Stomach (tissue), 9 donors: ENCODE results near the gene ZNF414. TPM values are rescaled to one million over a fixed set of nuclear protein-coding genes. Genes with fewer than 3 reads are reported as not detected.

Experiments
- DNase-seq, 2 donors: peaks; one replicate each; pipeline versions ENCODE4 v3.0.0 to v3.0.0-alpha.2; 2013 to 2019
- H3K27ac ChIP-seq, 5 donors: fragments of 200-600 bp in 4 of 5; sonication (generic) in 4 of 5; one replicate each; pipeline ENCODE4 v1.5.1; 2013 to 2019; ENCODE audit warnings: mild to moderate bottlenecking in 1 of 5, moderate library complexity in 1 of 5
- H3K27me3 ChIP-seq, 3 donors: fragments of 200-600 bp; sonication (generic); one replicate each; pipeline ENCODE4 v1.5.1; 2017 to 2019; ENCODE audit warnings: mixed run types in 1 of 3
- H3K36me3 ChIP-seq, 4 donors: fragments of 200-600 bp; sonication (generic); 1 replicate in 3 of 4; 2 replicates in 1 of 4; pipeline ENCODE4 v1.5.1; 2016 to 2019
- H3K4me1 ChIP-seq, 4 donors: fragments of 200-600 bp; sonication (generic); one replicate each; pipeline ENCODE4 v1.5.1; 2016 to 2019
- H3K4me3 ChIP-seq, 4 donors: fragments of 200-600 bp; sonication (generic) in 3 of 4; one replicate each; pipeline ENCODE4 v1.5.1; 2016 to 2019; ENCODE audit warnings: mild to moderate bottlenecking in 1 of 4
- H3K9me3 ChIP-seq, 4 donors: fragments of 200-600 bp; sonication (generic); one replicate each; pipeline ENCODE4 v1.5.1; 2016 to 2019
- CTCF ChIP-seq, 7 experiments: fragments of 450-650 bp in 4 of 7; fragments of 200-600 bp in 3 of 7; sonication (generic) in 3 of 7; IDR thresholded peaks; one replicate each; pipeline ENCODE4 v1.5.1; 2016 to 2019; ENCODE audit warnings: antibody characterized with exemption in 7 of 7, control low read depth in 2 of 7, mild to moderate bottlenecking in 1 of 7
- EP300 ChIP-seq: sonication (generic); formaldehyde crosslinking; IDR thresholded peaks from one replicate; pipeline ENCODE4 v1.6.1; 2017; ENCODE audit warnings: antibody characterized with exemption
- POLR2A ChIP-seq, 4 donors: fragments of 450-650 bp; IDR thresholded peaks; one replicate each; pipeline ENCODE4 v1.6.1; 2016; ENCODE audit warnings: antibody characterized with exemption in 4 of 4, control low read depth in 2 of 4, mild to moderate bottlenecking in 1 of 4, moderate library complexity in 1 of 4
- POLR2AphosphoS5 ChIP-seq, 3 donors: sonication (generic); formaldehyde crosslinking; IDR thresholded peaks; one replicate each; pipeline ENCODE4 v1.6.1; 2016; ENCODE audit warnings: antibody characterized with exemption in 3 of 3
- WGBS, 5 donors: extraction: QIAGEN DNeasy Blood & Tissue Kit in 3 of 5; methylation state at CpG; one replicate each; pipeline versions ENCODE4 v1.1.5 to v1.1.7; 2013 to 2018; 5-methylcytosine and 5-hydroxymethylcytosine counted together
- intact Hi-C: fragments of 100-400 bp; cut with DNase I; formaldehyde crosslinking; loops from one replicate; pipeline ENCODE4 v1.15.1; 2023; ENCODE audit warnings: low total_unique reads
- polyA plus RNA-seq, 3 donors: library from polyadenylated mRNA; stranded (reverse); fragments of 200-250 nt; gene quantifications; one replicate each; pipeline ENCODE4 v1.2.3, GENCODE V29; 2013
- total RNA-seq, 5 donors: library from RNA; depleted of rRNA; stranded (reverse); fragments of >200 nt; gene quantifications; one replicate each; pipeline versions ENCODE4 v1.1.0 to v1.2.3, GENCODE V29; 2014 to 2016
- donor health status: healthy with polysubstance abuse.
- donor health status: Bipolar disorder and iron deficiency.
- donor health status: healthy.

Gene ZNF414
- total and polyA plus RNA-seq, 8 donors: 1.8 to 32.7 (median 18.3) TPM

- 60 to 84% (median 78%) methylated on average over 2 of the region's 2 CpGs for WGBS, 5 donors
- TF ChIP-seq EP300: no peak
- no peak for TF ChIP-seq POLR2A (IDR thresholded peaks at IDR 0.05)
- TF ChIP-seq POLR2AphosphoS5 (IDR thresholded peaks at IDR 0.05): no peak
- no peak for TF ChIP-seq CTCF (IDR thresholded peaks at IDR 0.05)
- no peak overlapping the region for H3K4me3 ChIP-seq
- H3K9me3 ChIP-seq: no peaks in the 10 kb centered on the region
- H3K27ac ChIP-seq: no peak overlapping the region
- peaks cover 0 to 53% (median 22%) of the 10 kb centered on the region in 4 donors for H3K36me3 ChIP-seq
- DNase-seq: no peak
- intact Hi-C loops: no loop called here
- peaks cover 0 to 5% (median 0%) of the 10 kb centered on the region in 3 donors for H3K27me3 ChIP-seq
- H3K4me1 ChIP-seq: peaks cover 0 to 8% (median 4%) of the 10 kb centered on the region in 4 donors
These were observed 18.3 kb upstream of the ZNF414 start for GRCh38 chr19:8532225-8532624.

GRCh38 chr19:8531470-8531869 lies 17.5 kb upstream of the ZNF414 start:
- peaks cover 0 to 52% (median 26%) of the 10 kb centered on the region in 4 donors for H3K36me3 ChIP-seq
- no peak for TF ChIP-seq POLR2AphosphoS5 (IDR thresholded peaks at IDR 0.05)
- no peak for TF ChIP-seq POLR2A (IDR thresholded peaks at IDR 0.05)
- no peak for TF ChIP-seq CTCF (IDR thresholded peaks at IDR 0.05)
- no peak for TF ChIP-seq EP300

GRCh38 chr19:8530061-8530679 lies 16.2 kb upstream of the ZNF414 start:
- intact Hi-C loops: no loop called here
- H3K27me3 ChIP-seq: no peaks in the 10 kb centered on the region
- H3K9me3 ChIP-seq: no peaks in the 10 kb centered on the region
- peaks cover 0 to 17% (median 13%) of the 10 kb centered on the region in 4 donors for H3K4me1 ChIP-seq
- no peak overlapping the region for H3K4me3 ChIP-seq
- no peak overlapping the region for H3K27ac ChIP-seq
- no peak for DNase-seq
- 92 to 95% (median 94%) methylated on average over 34 to 35 of the region's 35 CpGs for WGBS, 5 donors
- H3K36me3 ChIP-seq: peaks cover 0 to 59% (median 28%) of the 10 kb centered on the region in 4 donors
- TF ChIP-seq EP300 (no peak), POLR2AphosphoS5 (IDR thresholded peaks at IDR 0.05) (no peak), POLR2A (IDR thresholded peaks at IDR 0.05) (no peak), CTCF (IDR thresholded peaks at IDR 0.05) (no peak)

More at GRCh38 chr19:8531470-8531869, 17.5 kb upstream of the ZNF414 start:
- intact Hi-C loops: no loop called here
- Histone ChIP-seq H3K4me3 (no peak overlapping the region), H3K27me3 (peaks cover 0 to 2% (median 0%) of the 10 kb centered on the region in 3 donors), H3K4me1 (peaks cover 0 to 16% (median 10%) of the 10 kb centered on the region in 4 donors), H3K27ac (no peak overlapping the region), H3K9me3 (no peaks in the 10 kb centered on the region)
- DNase-seq: no peak
- 84 to 93% (median 85%) methylated on average over 7 of the region's 7 CpGs for WGBS, 5 donors

GRCh38 chr19:8529369-8530006 lies 15.5 kb upstream of the ZNF414 start:
- intact Hi-C loops: no loop called here
- H3K4me3 ChIP-seq: no peak overlapping the region
- no peak for DNase-seq
- no peaks in the 10 kb centered on the region for H3K9me3 ChIP-seq
- no peak for TF ChIP-seq POLR2AphosphoS5 (IDR thresholded peaks at IDR 0.05)
- no peak for TF ChIP-seq EP300
- TF ChIP-seq CTCF (IDR thresholded peaks at IDR 0.05): no peak
- no peak for TF ChIP-seq POLR2A (IDR thresholded peaks at IDR 0.05)
- peaks cover 0 to 20% (median 15%) of the 10 kb centered on the region in 4 donors for H3K4me1 ChIP-seq
- WGBS, 5 donors: 67 to 78% (median 73%) methylated on average over 4 of the region's 4 CpGs
- H3K27me3 ChIP-seq: no peaks in the 10 kb centered on the region
- H3K36me3 ChIP-seq: peaks cover 0 to 66% (median 28%) of the 10 kb centered on the region in 4 donors
- no peak overlapping the region for H3K27ac ChIP-seq
